Neural cell (in vitro differentiated cells): ENCODE measurements around the gene ABHD16B. TPM values are rescaled to one million over a fixed set of nuclear protein-coding genes. Genes with fewer than 3 reads are reported as not detected.

Experiments
- H2AFZ ChIP-seq: fragments of 200-600, 300-800 bp; sonication (generic), shearing (Covaris generic); 2 replicates; pipeline ENCODE4 v1.6.0; 2014; ENCODE audit warnings: low read depth, mild to moderate bottlenecking, antibody characterized with exemption, low read length, moderate library complexity
- H3F3A ChIP-seq: fragments of 200-600 bp; shearing (Covaris generic); 2 replicates; pipeline ENCODE4 v1.6.1; 2016; ENCODE audit warnings: mild to moderate bottlenecking, moderate library complexity, mixed read lengths, antibody characterized with exemption, low read length; ENCODE audit not compliant: insufficient read depth, poor library complexity, severe bottlenecking
- H3K27ac ChIP-seq: fragments of 200-600, 300-800 bp; sonication (generic), shearing (Covaris generic); 2 replicates; pipeline ENCODE4 v1.5.1; 2014; ENCODE audit warnings: mild to moderate bottlenecking, low read length, moderate library complexity
- H3K27me3 ChIP-seq: fragments of 300-800, 200-600 bp; sonication (generic), shearing (Covaris generic); 2 replicates; pipeline ENCODE4 v1.6.0; 2014; ENCODE audit warnings: mild to moderate bottlenecking, low read depth, low read length, moderate library complexity; ENCODE audit not compliant: insufficient read depth
- H3K36me3 ChIP-seq: fragments of 300-800, 200-600 bp; sonication (generic), shearing (Covaris generic); 2 replicates; pipeline ENCODE4 v1.5.1; 2014; ENCODE audit warnings: mild to moderate bottlenecking, antibody characterized with exemption, low read length, moderate library complexity; ENCODE audit not compliant: insufficient read depth
- H3K4me2 ChIP-seq: fragments of 300-800, 200-600 bp; sonication (generic), shearing (Covaris generic); 2 replicates; pipeline ENCODE4 v1.6.0; 2014; ENCODE audit warnings: mild to moderate bottlenecking, low read length
- H3K4me3 ChIP-seq: fragments of 300-800, 200-600 bp; sonication (generic), shearing (Covaris generic); 2 replicates; pipeline ENCODE4 v1.5.1; 2014; ENCODE audit warnings: mild to moderate bottlenecking, low read length, moderate library complexity
- H3K79me2 ChIP-seq: fragments of 200-600 bp; shearing (Covaris generic); replicated peaks from 2 replicates; pipeline ENCODE4 v1.6.0; 2014; ENCODE audit warnings: mild to moderate bottlenecking, low read length, moderate library complexity; ENCODE audit not compliant: insufficient read depth
- H3K9ac ChIP-seq: fragments of 300-800, 200-600 bp; sonication (generic), shearing (Covaris generic); 2 replicates; pipeline ENCODE4 v1.6.1; 2016; ENCODE audit warnings: mild to moderate bottlenecking, low read length, mixed read lengths
- H3K9me2 ChIP-seq: fragments of 200-600 bp; shearing (Covaris generic); 2 replicates; pipeline ENCODE4 v1.6.1; 2016; ENCODE audit warnings: mild to moderate bottlenecking, low read length, mixed read lengths; ENCODE audit not compliant: insufficient read depth
- H3K9me3 ChIP-seq: fragments of 200-600, 300-800 bp; sonication (generic), shearing (Covaris generic); 2 replicates; pipeline ENCODE4 v1.6.1; 2016; ENCODE audit warnings: mild to moderate bottlenecking, mixed run types, low read length, moderate library complexity, mixed read lengths
- H4K20me1 ChIP-seq: fragments of 200-600 bp; shearing (Covaris generic); 2 replicates; pipeline ENCODE4 v1.6.1; 2016; ENCODE audit warnings: mild to moderate bottlenecking, mixed run types; ENCODE audit not compliant: insufficient read depth
- CTCF ChIP-seq: fragments of 450-650 bp; IDR thresholded peaks from 2 replicates; pipeline ENCODE4 v1.5.1; 2014; ENCODE audit warnings: antibody characterized with exemption, mild to moderate bottlenecking, moderate library complexity; ENCODE audit not compliant: poor library complexity, severe bottlenecking
- EP300 ChIP-seq: fragments of 450-650 bp; conservative IDR thresholded peaks from 2 replicates; pipeline ENCODE4 v1.6.1; 2014; ENCODE audit warnings: antibody characterized with exemption, mild to moderate bottlenecking, moderate library complexity; ENCODE audit not compliant: poor library complexity, severe bottlenecking
- EZH2 ChIP-seq: fragments of 200-600, 300-800 bp; shearing (Covaris generic), sonication (generic); IDR thresholded peaks from 2 replicates; pipeline ENCODE4 v1.6.1; 2014; ENCODE audit warnings: antibody characterized with exemption, low read length, borderline replicate concordance, mild to moderate bottlenecking; ENCODE audit not compliant: insufficient read depth, poor library complexity, severe bottlenecking
- MXI1 ChIP-seq: fragments of 450-650 bp; conservative IDR thresholded peaks from 2 replicates; pipeline ENCODE4 v1.6.1; 2014; ENCODE audit warnings: antibody characterized with exemption, mild to moderate bottlenecking; ENCODE audit not compliant: poor library complexity, severe bottlenecking
- POLR2AphosphoS5 ChIP-seq: IDR thresholded peaks from 2 replicates; pipeline ENCODE4 v1.6.1; 2012
- RAD21 ChIP-seq: fragments of 450-650 bp; conservative IDR thresholded peaks from 2 replicates; pipeline ENCODE4 v1.6.1; 2014; ENCODE audit warnings: antibody characterized with exemption, mild to moderate bottlenecking, moderate library complexity
- REST ChIP-seq: IDR thresholded peaks from 2 replicates; pipeline ENCODE4 v1.6.1; 2012; ENCODE audit warnings: borderline replicate concordance
- SMC3 ChIP-seq: fragments of 450-650 bp; conservative IDR thresholded peaks from 2 replicates; pipeline ENCODE4 v1.6.1; 2014; ENCODE audit warnings: antibody characterized with exemption, mild to moderate bottlenecking, moderate library complexity; ENCODE audit not compliant: poor library complexity
- TAF1 ChIP-seq: IDR thresholded peaks from 2 replicates; pipeline ENCODE4 v1.6.1; 2012; ENCODE audit warnings: low read depth
- polyA plus RNA-seq: library from polyadenylated mRNA; depleted of rRNA; stranded (reverse); fragments of >200 nt; gene quantifications from 2 replicates; pipeline ENCODE4 v1.2.3, GENCODE V29; 2014

Gene ABHD16B
- polyA plus RNA-seq, 1 donor from 2014 or later = not detected

- Histone ChIP-seq H3F3A (no peaks in the 10 kb centered on the region), H3K9me3 (no peaks in the 10 kb centered on the region), H3K4me3 (no peak overlapping the region), H4K20me1 (no peaks in the 10 kb centered on the region), H3K9me2 (no peaks in the 10 kb centered on the region), H3K9ac (no peak overlapping the region), H3K79me2 (no peaks in the 10 kb centered on the region), H2AFZ (no peak overlapping the region), H3K27ac (no peak overlapping the region), H3K27me3 (no peaks in the 10 kb centered on the region), H3K4me2 (no peak overlapping the region), H3K36me3 (no peaks in the 10 kb centered on the region)
- TF ChIP-seq TAF1 = no peak
- no peak for TF ChIP-seq SMC3
- no peak for TF ChIP-seq MXI1
- TF ChIP-seq EP300 = no peak
- no peak for TF ChIP-seq EZH2
- no peak for TF ChIP-seq POLR2AphosphoS5
- no peak for TF ChIP-seq CTCF
Measured at GRCh38 chr20:63846128-63846771, 15.0 kb upstream of the ABHD16B start.

- Histone ChIP-seq H3K36me3 (no peaks in the 10 kb centered on the region), H3K4me2 (no peak overlapping the region), H3K27me3 (no peaks in the 10 kb centered on the region), H3F3A (no peaks in the 10 kb centered on the region), H3K79me2 (no peaks in the 10 kb centered on the region), H3K9ac (no peak overlapping the region), H4K20me1 (no peaks in the 10 kb centered on the region), H3K9me3 (no peaks in the 10 kb centered on the region), H2AFZ (no peak overlapping the region), H3K27ac (no peak overlapping the region), H3K9me2 (no peaks in the 10 kb centered on the region), H3K4me3 (no peak overlapping the region)
- TF ChIP-seq MXI1 (no peak), CTCF (no peak)
Measured at GRCh38 chr20:63846888-63847236, 14.4 kb upstream of the ABHD16B start.

GRCh38 chr20:63847237-63848002, 13.9 kb upstream of the ABHD16B start:
- no peak overlapping the region for H2AFZ ChIP-seq
- H3K79me2 ChIP-seq = no peaks in the 10 kb centered on the region
- H3K9me3 ChIP-seq = no peaks in the 10 kb centered on the region
- no peak overlapping the region for H3K27ac ChIP-seq
- no peaks in the 10 kb centered on the region for H3K27me3 ChIP-seq
- H3K4me3 ChIP-seq = no peak overlapping the region
- no peaks in the 10 kb centered on the region for H3F3A ChIP-seq
- no peak overlapping the region for H3K4me2 ChIP-seq
- no peaks in the 10 kb centered on the region for H3K36me3 ChIP-seq
- TF ChIP-seq EZH2 (no peak), MXI1 (no peak), EP300 (no peak), RAD21 (no peak), CTCF (no peak), TAF1 (no peak), SMC3 (no peak), POLR2AphosphoS5 (no peak), REST (no peak)
- no peaks in the 10 kb centered on the region for H4K20me1 ChIP-seq
- H3K9me2 ChIP-seq = no peaks in the 10 kb centered on the region
- H3K9ac ChIP-seq = no peak overlapping the region
